Measurements from ENCODE around the gene ATXN7L2.
"Not testable (repeated sequence)": the region's sequence is repeated elsewhere in the genome, so short reads cannot be mapped to it uniquely, and the experiment has no call there.

ATXN7L2 gene

GRCh38 chr1:109472779-109473178, 10.9 kb upstream of the ATXN7L2 start:
- TF ChIP-seq CTCF (IDR thresholded peaks at IDR 0.05; ENCODE audit: insufficient read depth, low read length, poor library complexity, severe bottlenecking) (no peak), EZH2phosphoT487 (conservative IDR thresholded peaks at IDR 0.05; ENCODE audit: low read length) (no peak)
- no peak overlapping the region for H3K4me2 ChIP-seq (ENCODE audit: low read depth, low read length, poor library complexity, severe bottlenecking)
- H2AFZ ChIP-seq (ENCODE audit: low read depth, low read length, severe bottlenecking): no peak overlapping the region
- no peaks in the 10 kb centered on the region for H3K9me2 ChIP-seq (replicated peaks; ENCODE audit: insufficient read depth, low read length)
- no peak overlapping the region for H3K9ac ChIP-seq (ENCODE audit: low read length)
- no peaks in the 10 kb centered on the region for H3K79me2 ChIP-seq (ENCODE audit: insufficient read depth, low read length)
- H4K20me1 ChIP-seq (ENCODE audit: low read depth, low read length): no peaks in the 10 kb centered on the region
- no peaks in the 10 kb centered on the region for H3F3A ChIP-seq (ENCODE audit: insufficient read depth)
- no peaks in the 10 kb centered on the region for H3K27me3 ChIP-seq (ENCODE audit: low read length)
- H3K36me3 ChIP-seq (ENCODE audit: low read length): no peaks in the 10 kb centered on the region
- H3K9me3 ChIP-seq (ENCODE audit: insufficient read depth, low read length): no peaks in the 10 kb centered on the region
- no peak overlapping the region for H3K27ac ChIP-seq (ENCODE audit: low read depth, low read length)
- no peak overlapping the region for H3K4me3 ChIP-seq (ENCODE audit: insufficient read depth, low read length, poor library complexity, severe bottlenecking)

DNA sequence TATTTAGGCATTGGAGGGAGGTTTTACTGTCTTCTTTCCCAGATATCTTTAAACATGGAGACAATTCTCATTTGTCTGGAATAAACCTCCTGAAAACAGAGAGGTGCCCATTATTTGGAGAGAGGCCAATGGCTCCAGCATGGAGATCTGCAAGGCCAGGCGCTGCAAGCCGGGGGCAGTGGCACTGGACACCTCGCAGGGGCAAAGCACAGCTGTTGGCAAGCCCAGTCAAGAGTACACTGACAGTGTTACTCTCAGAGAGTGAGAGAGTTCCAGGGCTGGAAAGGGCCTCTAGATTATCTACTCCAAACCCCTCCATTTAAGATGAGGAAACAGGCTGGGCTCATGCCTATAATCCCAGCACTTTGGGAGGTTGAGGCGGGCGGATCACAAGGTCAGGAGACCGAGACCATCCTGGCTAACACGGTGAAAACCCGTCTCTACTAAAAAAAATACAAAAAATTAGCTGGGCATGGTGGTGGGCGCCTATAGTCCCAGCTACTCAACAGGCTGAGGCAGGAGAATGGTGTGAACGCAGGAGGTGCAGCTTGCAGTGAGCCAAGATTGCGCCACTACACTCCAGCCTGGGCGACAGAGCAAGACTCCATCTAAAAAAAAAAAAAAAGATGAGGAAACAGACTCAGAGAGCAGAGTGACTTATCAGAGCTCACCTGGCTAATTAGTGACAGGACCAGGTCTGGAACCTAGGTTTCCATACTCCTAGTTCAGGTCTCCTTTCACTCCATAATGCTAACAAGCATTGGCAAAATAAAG, 10.2 kb upstream of the ATXN7L2 start:
- H3K27me3 ChIP-seq (ENCODE audit: low read length); H2AFZ ChIP-seq (ENCODE audit: low read depth, low read length, severe bottlenecking); H4K20me1 ChIP-seq (ENCODE audit: low read depth, low read length); H3K36me3 ChIP-seq (ENCODE audit: low read length); H3K79me2 ChIP-seq (ENCODE audit: insufficient read depth, low read length); H3K9me2 ChIP-seq (replicated peaks; ENCODE audit: insufficient read depth, low read length); H3K4me2 ChIP-seq (ENCODE audit: low read depth, low read length, poor library complexity, severe bottlenecking); H3K9ac ChIP-seq (ENCODE audit: low read length); H3K27ac ChIP-seq (ENCODE audit: low read depth, low read length); H3K9me3 ChIP-seq (ENCODE audit: insufficient read depth, low read length); H3F3A ChIP-seq (ENCODE audit: insufficient read depth); H3K4me3 ChIP-seq (ENCODE audit: insufficient read depth, low read length, poor library complexity, severe bottlenecking): not testable (repeated sequence)

DNA sequence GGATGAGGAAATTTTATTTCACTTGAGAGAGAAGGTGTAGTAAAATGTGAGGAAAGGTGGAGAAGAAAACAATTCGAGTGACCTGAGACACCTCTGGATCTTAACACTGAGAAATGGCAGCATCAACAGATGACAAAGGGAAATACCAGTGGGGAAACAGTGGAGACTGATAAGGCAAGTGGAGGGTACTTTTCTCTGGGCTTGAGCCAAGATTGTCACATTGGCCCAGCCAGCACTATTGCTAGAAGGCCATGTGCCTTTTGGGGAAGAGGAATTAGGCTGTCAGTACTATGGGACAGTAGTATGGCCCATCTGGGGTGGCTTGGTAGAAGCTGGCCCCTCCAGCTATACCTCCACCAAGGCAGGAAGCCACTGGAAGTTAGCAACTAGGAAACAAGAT, 9.0 kb upstream of the ATXN7L2 start:
- Histone ChIP-seq H3K9ac (ENCODE audit: low read length) (no peak overlapping the region), H2AFZ (ENCODE audit: low read depth, low read length, severe bottlenecking) (no peak overlapping the region), H3K9me2 (replicated peaks; ENCODE audit: insufficient read depth, low read length) (no peaks in the 10 kb centered on the region), H3F3A (ENCODE audit: insufficient read depth) (no peaks in the 10 kb centered on the region), H3K27me3 (ENCODE audit: low read length) (no peaks in the 10 kb centered on the region), H3K36me3 (ENCODE audit: low read length) (no peaks in the 10 kb centered on the region), H3K4me3 (ENCODE audit: insufficient read depth, low read length, poor library complexity, severe bottlenecking) (no peak overlapping the region), H3K4me2 (ENCODE audit: low read depth, low read length, poor library complexity, severe bottlenecking) (no peak overlapping the region), H3K9me3 (ENCODE audit: insufficient read depth, low read length) (no peaks in the 10 kb centered on the region), H4K20me1 (ENCODE audit: low read depth, low read length) (no peaks in the 10 kb centered on the region), H3K27ac (ENCODE audit: low read depth, low read length) (no peak overlapping the region), H3K79me2 (ENCODE audit: insufficient read depth, low read length) (no peaks in the 10 kb centered on the region)
- TF ChIP-seq CTCF (IDR thresholded peaks at IDR 0.05; ENCODE audit: insufficient read depth, low read length, poor library complexity, severe bottlenecking) (no peak), EZH2phosphoT487 (conservative IDR thresholded peaks at IDR 0.05; ENCODE audit: low read length) (no peak)

GRCh38 chr1:109475261-109475660, 8.4 kb upstream of the ATXN7L2 start:
- H3K9me3 ChIP-seq (ENCODE audit: insufficient read depth, low read length): no peaks in the 10 kb centered on the region
- no peaks in the 10 kb centered on the region for H3K27me3 ChIP-seq (ENCODE audit: low read length)
- no peaks in the 10 kb centered on the region for H3K36me3 ChIP-seq (ENCODE audit: low read length)
- H3K79me2 ChIP-seq (ENCODE audit: insufficient read depth, low read length): no peaks in the 10 kb centered on the region
- H3K27ac ChIP-seq (ENCODE audit: low read depth, low read length): no peak overlapping the region
- no peak overlapping the region for H3K9ac ChIP-seq (ENCODE audit: low read length)
- no peak overlapping the region for H3K4me2 ChIP-seq (ENCODE audit: low read depth, low read length, poor library complexity, severe bottlenecking)
- H3K9me2 ChIP-seq (replicated peaks; ENCODE audit: insufficient read depth, low read length): no peaks in the 10 kb centered on the region
- H3F3A ChIP-seq (ENCODE audit: insufficient read depth): no peaks in the 10 kb centered on the region
- no peak overlapping the region for H3K4me3 ChIP-seq (ENCODE audit: insufficient read depth, low read length, poor library complexity, severe bottlenecking)
- no peak for TF ChIP-seq CTCF (IDR thresholded peaks at IDR 0.05; ENCODE audit: insufficient read depth, low read length, poor library complexity, severe bottlenecking)
- TF ChIP-seq EZH2phosphoT487 (conservative IDR thresholded peaks at IDR 0.05; ENCODE audit: low read length): no peak
- H2AFZ ChIP-seq (ENCODE audit: low read depth, low read length, severe bottlenecking): no peak overlapping the region
- no peaks in the 10 kb centered on the region for H4K20me1 ChIP-seq (ENCODE audit: low read depth, low read length)
